ENCODE data around the gene MAPK4.

MAPK4 gene

DNA sequence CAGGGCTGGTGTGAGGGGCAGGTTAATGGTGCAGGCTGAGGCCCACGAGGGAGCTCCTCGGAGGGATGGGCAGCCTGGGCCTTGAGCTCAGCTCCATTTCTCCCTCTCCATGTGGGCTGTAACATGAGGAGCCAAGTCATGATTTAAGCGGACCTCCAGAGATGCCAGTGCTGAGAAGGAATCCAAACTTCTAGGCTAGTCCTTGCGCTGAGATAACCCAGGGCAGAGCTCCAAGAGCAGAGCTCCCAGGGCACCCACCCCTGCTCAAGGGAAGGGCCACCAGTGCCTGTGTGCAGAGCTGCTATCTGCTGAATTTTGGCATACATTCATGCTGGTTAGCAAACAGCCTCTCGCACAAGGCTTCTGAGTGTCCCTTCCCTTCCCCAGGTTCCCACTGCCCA lies 164.9 kb downstream of the MAPK4 start:
- no peak for DNase-seq

DNA sequence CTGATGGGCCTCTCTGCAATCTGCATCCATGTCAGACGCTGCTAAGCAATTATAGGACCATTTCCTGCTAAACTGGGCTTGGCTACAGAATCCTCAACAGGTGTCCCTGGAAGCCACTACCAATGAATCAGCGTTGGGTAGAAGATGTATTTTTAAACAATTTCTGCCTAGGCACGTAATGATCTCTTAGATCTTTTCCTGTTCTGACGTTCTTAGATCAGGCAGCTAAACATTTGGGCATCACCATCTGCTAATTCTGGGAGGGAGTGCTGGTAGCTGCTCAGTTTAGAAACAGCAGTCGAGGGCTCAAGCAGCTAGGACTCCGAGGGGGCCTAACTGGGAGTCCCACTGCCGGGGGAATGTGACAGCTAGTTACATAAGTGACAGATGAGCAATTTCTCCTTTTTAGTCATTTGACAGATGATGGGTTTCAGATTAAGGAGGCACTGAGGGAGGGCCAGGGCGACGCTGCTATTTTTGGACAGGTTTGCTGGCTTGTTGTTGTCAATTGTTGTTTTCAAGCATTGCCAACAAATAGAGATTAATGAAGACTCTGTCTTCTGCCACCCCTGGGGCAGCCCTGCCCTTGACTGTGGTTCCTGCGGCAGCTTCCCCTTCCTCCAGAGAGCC lies 167.2 kb downstream of the MAPK4 start:
- no peak for DNase-seq

DNA sequence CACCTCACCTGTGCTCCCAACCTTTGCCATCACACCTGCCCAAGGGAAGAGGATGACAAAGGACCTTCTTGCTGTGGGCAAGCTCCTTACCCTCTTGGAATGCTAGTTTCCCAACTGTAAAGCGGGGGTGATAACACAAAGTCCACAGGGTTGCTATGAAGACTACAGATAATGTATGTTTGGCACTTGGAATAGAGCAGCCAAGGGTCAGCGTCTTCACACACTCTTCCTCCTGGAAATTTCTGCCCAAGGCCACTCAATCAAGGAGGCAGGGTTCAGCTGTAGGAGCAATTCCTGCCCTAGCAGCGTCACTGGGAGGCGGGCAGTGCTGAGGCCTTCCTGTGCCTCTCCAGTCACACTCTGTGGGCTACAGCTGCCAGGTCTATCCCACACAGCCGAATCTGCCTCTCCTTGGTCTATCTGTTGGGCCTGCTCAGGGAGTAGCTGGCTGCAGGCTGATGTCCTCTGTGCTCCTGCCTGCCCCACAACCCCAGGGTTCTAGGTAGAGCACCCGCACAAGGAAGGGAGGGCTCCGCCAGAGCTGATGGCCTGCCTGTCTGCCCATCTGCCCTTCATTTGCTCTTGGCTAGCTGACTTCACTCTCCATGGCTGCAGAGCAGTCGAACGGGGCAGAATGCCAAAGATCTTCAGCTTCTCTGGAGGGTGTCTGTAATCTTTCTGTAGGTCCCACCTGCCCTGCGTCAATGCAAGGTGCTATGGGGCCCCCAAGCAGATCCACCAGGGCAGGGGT lies 168.0 kb downstream of the MAPK4 start:
- DNase-seq: no peak

DNA sequence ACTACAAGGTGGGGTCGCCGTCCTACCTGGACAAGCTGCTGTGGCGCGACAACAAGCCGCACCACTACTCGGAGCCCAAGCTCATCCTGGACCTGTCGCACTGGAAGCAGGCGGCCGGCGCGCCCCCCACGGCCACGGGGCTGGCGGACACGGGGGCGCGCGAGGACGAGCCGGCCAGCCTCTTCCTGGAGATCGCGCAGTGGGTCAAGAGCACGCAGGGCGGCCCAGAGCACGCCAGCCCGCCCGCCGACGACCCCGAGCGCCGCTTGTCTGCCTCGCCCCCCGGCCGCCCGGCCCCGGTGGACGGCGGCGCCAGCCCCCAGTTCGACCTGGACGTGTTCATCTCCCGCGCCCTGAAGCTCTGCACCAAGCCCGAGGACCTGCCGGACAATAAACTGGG lies 169.5 kb downstream of the MAPK4 start:
- no peak for DNase-seq

DNA sequence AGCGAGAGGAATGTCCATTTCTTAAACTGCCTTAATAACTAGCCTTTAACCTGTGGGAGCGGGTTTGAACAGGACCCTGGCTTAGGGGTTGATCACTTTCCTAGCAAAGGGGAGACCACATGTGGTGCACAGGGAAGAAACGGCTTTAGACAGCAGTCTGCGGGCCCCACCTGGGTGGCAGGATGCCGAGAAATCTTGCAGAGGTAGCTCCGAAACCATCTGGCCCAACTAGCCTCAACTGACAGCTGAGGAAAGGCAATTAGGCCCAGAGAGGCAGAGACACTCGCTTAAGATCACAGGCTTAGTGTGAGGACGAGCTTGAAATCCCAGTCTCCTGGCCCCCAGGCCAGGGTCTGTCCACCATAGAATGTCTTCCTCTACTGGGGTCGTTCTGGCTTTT lies 170.1 kb downstream of the MAPK4 start:
- no peak for DNase-seq

DNA sequence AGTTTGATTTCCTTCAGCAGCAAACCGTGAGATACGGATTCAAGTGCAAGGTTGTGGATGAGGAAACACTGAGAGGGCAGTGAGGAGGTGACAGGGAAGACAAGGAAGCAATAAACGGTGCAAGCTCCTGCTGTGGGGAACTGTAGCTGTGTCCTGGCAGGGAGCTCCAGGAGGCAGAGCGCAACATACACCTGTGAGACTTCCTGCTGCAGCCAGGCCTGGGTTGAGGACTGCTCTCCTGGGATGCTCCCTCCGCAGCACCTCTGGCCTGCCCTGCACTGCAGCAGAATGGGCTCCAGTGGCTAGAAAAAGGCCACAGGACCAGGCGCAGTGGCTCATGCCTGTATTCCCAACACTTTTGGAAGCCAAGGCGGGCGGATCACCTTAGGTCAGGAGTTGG lies 174.5 kb downstream of the MAPK4 start:
- no peak for DNase-seq

DNA sequence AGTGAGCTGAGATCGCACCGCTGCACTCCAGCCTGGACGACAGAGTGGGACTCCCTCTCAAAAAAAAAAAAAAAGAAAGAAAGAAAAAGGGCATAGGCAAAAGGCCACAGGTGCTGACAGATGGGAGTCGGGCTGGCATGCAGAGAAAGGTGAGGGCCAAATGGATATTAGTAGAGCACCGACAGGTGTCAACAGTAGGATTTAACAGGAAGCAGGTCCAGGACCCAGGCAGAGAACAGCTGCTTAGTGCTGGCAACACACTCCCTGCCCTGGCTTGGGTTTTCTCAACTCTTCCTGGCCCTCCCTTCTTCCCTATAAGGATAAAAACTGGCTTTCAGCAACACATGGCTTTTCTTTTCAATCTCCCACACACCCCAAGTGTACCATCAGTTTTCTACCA lies 175.0 kb downstream of the MAPK4 start:
- no peak for DNase-seq

DNA sequence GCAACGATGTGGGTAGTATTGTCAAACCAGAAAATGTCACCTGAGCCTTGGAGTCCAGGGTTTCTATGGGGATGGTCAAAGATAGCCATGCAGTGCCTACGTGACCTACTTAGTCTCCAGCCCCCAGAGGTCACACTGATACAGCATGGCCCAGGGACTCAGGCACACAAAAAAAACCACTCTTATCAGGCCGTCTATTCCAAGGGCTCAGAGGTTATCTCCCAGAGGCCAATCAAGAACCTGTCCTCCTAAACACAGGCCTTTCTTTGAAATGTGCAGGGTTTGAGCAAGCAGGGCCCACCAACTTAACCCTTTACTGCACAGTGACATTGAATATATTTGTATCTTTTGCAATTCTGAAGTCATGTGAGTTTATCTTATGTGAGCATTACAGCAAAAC lies 177.2 kb downstream of the MAPK4 start:
- no peak for DNase-seq

DNA sequence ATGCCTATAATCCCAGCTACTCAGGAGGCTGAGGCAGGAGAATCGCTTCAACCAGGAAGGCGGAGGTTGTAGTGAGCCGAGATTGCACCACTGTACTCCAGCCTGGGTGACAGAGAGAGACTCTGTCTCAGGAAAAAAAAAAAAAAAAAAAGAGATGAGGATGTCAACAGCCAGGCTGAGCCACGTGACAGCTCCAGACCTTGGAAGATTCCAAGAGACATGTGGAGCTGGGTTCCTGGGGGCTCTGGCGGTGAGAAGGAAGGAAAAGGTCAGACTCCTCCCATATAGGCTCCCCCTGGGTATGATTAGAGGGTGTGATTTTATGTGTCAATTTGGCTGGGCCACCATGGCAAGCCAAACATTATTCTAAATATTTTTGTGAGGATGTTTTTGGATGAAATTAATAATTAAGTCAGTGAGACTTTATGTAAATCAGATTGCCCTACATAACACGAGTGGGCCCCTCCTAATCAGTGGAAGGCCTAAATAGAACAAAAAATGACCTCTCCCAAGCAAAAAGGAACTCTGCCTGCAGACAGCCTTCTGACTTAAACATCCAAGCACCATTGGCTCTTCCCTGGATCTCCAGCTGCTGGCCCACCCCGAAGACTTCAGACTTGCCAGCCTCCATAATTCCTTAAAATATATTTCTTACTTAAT lies 178.3 kb downstream of the MAPK4 start:
- DNase-seq: no peak

DNA sequence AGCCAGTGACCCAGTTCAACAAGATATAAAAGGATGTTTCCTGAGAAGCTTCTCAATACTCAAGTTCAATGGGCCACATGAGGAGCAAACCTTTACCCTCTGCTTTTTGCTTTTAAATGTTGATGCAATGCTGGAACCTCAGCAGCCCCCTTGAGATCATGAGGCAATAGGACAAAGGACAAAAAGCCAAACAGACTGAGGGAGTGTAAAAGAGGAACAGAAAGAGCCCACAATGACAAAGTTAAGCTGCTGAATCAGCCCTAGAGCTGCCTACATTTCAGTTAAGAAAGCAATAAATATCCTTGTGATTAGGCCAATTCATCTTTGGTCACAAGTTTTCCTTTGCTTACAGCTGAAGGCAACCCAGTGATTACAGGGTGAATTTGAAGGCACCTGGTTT lies 183.1 kb downstream of the MAPK4 start:
- DNase-seq: no peak

DNA sequence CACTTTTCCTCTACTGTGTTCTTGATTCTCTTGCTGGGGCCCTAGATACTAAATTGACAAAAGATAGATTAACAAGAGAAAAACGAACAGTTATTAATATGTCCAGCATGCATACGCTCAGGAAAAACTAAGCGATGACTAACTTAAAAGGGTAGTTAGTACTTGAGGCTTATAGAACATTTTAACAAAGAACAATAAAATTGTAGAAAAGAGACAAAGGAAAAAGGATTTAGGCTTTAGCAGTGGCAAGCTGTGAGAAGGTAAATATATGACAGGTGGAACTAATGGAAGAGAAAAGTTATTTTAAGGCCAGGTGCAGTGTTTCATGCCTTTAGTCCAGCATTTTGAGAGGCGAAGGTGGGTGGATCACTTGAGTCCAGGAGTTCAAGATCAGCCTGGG lies 184.4 kb downstream of the MAPK4 start:
- DNase-seq: no peak

DNA sequence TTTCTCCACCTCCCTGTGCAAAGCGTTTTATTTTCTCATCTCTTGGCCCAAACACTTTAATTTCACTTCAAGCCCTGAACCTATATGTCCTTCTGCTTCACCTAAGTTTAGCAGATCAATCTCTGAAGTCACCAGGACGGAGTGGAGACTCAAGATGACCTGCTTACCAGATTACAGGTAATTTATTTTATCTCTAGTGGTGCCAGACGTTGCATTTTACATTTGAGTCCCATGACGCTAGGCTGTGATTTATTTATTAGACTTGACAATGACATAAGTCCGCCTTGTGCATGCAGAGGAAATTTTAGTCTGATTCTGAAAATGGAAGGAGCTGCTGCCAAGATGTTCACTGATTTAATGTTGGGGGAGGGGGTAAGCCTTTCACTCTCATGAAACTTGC lies 186.1 kb downstream of the MAPK4 start:
- no peak for DNase-seq

DNA sequence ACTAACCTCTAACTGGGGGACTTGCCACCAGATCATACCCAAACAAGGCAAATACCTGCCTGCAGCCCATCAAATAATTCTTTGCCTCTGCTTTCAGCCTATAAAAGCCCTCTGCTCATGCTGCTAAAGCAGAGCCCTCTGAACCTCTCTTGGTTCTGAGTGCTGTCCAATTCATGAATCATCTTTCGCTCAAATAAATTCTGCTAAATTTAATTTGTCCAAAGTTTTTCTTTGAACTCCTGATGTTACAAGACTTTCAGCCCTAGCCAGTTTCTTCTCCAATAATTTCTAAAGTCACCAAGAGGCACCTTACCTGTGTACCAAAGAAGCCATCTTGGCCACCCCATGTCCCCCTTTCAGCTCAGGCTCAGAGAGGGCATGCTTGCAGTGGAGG lies 188.0 kb downstream of the MAPK4 start:
- no peak for DNase-seq

DNA sequence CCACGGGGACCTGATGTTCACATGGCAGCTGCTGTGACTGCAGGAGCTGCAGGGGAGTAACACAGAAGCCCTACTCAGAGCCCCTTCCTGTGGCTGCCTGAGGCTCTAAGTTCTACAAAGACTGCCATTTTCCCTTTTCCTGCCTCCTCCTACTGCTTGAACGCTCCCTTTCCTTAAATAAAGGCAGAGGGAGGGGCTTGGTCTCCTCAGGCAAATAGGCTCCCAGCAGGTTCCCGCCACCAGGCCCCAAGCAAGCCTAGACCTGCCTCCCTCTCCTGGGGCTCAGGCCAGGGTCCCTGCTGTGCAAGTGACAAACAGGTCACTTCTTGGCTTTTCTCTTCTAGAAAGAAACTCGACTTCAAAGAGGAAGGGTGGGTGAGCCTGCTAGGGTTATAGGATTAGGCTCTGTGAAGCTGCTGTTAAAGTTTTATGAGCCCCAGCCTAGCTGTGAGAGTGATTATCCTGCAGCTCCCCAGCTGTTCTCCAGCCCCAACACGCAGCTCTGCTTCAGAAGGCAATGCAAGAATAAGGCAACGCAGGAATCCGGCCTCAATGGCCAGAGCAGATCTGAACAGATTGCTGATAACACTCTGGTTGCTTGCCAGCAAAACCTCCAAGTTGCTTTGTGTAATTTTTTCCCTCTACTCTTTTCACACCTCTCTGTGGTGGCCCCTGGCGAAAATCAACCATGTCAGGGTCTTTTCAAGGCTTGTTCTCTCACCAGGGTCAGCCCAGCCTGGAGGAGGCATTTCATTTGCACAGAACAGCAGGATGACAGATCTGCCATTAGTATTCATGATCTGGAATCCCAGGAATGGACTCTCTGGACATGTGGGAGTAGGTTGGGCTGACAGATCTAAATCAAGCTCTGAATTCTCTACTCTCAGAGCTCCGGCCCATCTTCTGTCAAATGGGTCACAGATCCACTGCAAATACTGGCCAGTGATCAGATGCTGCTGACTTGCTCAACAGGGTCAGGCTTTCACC lies 188.6 kb downstream of the MAPK4 start:
- no peak for DNase-seq

DNA sequence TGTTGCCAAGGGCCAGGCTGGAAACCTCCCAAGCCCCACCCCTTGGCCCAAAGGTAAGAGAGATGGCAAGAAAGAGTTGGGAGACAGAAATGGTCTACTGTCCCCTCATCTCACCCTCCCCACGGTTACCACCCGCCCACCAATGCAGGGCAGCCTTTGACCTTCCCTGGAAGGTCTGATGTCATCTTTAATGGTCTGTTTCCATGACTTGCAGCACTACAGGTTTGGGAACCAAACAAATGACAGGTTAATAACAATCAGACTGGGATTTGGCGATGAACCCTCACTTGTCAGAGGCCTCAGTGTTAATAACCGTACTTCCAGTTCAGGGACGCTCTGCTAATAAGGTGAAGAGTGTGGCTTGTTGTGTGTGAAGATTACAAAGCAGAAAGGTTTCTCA lies 189.5 kb downstream of the MAPK4 start:
- no peak for DNase-seq

DNA sequence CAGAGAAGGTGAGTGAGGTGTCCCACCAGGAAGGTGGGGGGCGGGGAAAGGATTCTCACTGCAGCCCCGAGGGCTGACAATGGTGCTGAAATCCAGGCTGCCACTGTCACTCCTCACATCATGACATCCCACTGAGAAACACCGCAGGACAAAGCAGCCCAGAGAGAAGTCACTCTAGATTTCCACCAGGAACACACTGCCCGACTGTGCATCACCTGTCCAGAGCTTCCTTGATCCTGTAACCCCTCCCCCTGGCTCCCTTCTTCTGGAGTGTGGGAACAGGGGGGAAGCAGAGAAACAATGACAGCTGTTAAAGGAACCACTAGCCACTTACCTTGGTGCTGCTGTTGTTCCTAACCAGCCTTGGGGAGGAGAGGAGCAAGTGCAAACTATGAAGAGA lies 190.1 kb downstream of the MAPK4 start:
- no peak for DNase-seq

DNA sequence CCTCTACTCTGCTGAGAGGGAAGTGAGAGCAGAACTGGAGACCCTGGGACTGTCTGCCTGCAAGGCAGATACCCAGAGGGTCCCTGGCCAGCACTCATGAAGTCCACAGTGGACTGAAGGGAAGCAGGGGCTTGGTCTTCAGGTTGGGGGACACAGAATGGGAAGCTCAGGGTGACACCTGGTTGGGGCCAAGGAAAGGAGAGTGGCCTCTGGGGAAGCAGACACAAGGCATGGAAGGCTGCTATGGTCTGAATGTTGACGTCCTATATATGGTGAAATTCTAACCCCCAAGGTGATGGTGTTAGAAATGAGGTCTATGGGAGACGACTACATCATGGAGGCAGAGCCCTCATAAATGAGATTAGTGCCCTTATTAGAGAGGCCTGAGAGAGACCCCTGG lies 190.7 kb downstream of the MAPK4 start:
- no peak for DNase-seq

DNA sequence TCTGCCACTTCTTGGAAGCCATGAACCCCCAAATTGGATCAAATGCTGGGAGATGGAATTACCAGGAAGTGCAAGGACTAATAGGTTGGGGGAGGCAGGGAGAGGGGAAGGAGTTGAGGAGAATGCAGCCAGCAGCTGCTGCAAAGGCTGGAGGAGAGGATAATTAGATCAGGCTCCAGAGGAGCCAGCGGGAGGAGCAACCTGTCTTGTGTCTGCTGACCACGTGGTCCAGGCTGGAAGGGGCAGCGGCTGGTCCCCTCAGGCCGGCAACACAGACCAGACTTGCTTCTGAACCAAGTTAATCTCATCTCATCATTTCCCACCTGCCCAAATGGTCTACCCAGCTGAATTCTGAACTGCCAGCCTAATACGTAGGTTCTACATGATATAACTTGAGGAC lies 191.6 kb downstream of the MAPK4 start:
- no peak for DNase-seq

DNA sequence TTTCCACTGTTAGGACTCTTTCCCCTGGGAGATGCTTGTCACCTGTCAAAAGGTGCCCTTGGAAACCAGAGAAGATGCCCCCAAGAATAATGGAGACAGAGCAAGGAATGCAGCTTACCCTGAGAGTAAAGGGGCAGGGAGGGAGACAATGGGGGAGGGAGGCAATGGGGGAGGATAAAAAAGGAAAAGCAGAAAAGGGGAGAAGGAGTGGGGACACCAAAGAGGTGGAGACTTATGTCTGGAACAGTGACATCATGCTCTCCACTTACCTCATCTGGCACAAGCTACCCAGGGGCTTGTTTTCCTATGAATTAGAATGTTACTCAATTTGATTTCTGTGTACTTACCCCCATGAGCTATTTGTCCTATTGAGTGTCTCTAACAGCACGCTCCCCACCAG lies 192.1 kb downstream of the MAPK4 start:
- no peak for DNase-seq

DNA sequence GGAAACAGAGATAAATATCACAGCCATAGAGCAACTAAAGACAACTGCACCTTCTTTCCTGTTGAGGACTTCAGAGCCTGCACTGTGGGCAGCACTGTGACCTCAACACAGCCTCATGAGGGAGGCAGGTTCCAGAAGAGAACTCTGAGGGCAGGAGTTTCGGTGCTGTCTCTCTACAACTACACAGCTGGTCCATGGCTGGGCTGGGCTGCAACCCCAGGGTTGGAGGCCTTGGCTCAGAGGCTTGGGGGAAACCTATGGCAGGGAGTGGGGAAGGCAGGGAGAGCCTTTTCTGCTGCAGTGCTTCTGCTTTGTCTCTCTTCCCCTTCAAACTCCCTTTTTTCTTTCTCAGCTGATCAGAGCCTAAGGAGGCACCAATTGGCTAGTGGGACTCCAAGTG lies 193.4 kb downstream of the MAPK4 start:
- DNase-seq: no peak

DNA sequence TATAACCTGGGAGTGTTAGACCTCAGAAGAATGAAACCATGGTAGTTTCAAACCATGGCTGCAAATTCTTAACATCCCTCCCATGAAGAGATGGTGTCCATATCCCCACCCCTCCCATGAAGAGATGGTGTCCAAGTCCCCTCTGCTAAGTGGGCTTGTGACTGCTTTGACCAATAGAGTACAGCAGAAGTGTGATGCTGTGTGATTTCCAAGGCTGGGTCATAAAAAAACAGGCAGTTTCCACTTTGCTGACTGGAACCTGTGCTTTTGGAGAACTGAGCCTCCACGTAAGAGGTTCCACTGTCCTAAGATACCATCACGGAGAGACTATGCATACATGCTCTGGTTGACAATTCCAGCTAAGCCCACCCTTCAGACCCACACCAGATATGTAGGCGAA lies 194.4 kb downstream of the MAPK4 start:
- DNase-seq: no peak

DNA sequence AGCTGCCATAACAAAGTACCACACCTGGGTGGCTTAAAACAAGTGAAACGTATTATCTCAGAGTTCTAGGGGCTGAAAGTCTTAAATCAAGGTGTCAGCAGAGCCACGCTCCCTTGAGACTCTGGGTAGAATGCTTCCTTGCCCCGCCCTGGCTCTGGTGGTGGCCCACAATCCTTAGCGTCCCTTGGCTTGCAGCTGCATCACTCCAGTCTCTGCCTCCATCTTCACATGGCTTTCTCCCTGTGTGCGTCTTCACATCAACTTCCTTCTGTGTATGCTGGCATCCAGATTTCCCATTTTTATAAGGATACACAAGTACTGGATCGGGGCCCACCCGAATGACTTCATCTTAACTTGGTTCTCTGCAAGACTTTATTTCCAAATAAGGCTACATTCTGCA lies 197.5 kb downstream of the MAPK4 start:
- DNase-seq: no peak

DNA sequence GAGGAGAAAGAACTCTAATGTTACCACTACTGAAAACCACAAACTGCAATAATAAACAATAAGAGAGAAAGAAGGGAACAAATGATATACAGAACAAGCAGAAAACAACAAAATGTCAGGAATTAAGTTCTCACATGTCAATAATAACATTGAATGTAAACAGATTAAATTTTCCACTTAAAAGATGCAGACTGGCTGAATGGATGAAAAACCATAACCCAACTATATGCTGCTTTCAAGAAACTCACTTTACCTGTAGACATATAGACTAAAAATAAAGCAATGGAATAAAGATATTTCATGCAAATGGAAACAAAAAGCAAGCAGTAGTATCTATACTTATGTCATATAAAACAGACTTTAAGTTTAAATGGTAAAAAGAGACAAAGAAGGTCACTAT lies 209.6 kb downstream of the MAPK4 start:
- no peak for DNase-seq
